Pancreas (tissue), 10 donors: ENCODE data around the gene PRSS36. TPM values are rescaled to one million over a fixed set of nuclear protein-coding genes. Genes with fewer than 3 reads are reported as not detected.
A peak's percentile ranks its signal among the peaks of the same experiment; 100 is the strongest.

Experiments
- ATAC-seq, 4 donors: fragments of 200-7000 bp; cut with Tn5 transposase; one replicate each; pipeline versions ENCODE4 v1.8.0 to v1.9.1; 2020; ENCODE audit warnings: mild to moderate bottlenecking in 4 of 4, moderate library complexity in 4 of 4
- DNase-seq, 6 donors: peaks; one replicate each; pipeline ENCODE4 v3.0.0-alpha.2; 2020
- FAIRE-seq: peaks from 2 replicates; lab custom pipeline; 2012; peaks lifted over from hg19 to GRCh38; lab: Jason Lieb, UNC
- H3K27ac ChIP-seq, 4 donors: fragments of 200-600 bp; sonication (generic); 1 replicate in 3 of 4; 2 replicates in 1 of 4; pipeline versions ENCODE4 v1.5.0 to v1.8.0; 2020
- H3K27me3 ChIP-seq, 4 donors: fragments of 200-600 bp; one replicate each; pipeline ENCODE4 v1.8.0; 2021
- H3K36me3 ChIP-seq, 3 donors: fragments of 200-600 bp; sonication (generic) in 1 of 3; one replicate each; pipeline versions ENCODE4 v1.5.0 to v1.8.0; 2020 to 2021
- H3K4me1 ChIP-seq, 3 donors: fragments of 200-600 bp; one replicate each; pipeline ENCODE4 v1.8.0; 2021
- H3K4me3 ChIP-seq, 4 donors: fragments of 200-600 bp; sonication (generic) in 2 of 4; one replicate each; pipeline versions ENCODE4 v1.5.0 to v1.8.0; 2020 to 2021
- H3K9me3 ChIP-seq, 4 donors: fragments of 200-600 bp; one replicate each; pipeline ENCODE4 v1.8.0; 2021
- CTCF ChIP-seq, 4 donors: fragments of 200-600 bp; sonication (generic) in 3 of 4; IDR thresholded peaks; one replicate each; pipeline versions ENCODE4 v1.5.0 to v1.8.0; 2021; ENCODE audit warnings: antibody characterized with exemption in 4 of 4
- WGBS, 2 donors: extraction: QIAGEN DNeasy Blood & Tissue Kit; methylation state at CpG; one replicate each; pipeline ENCODE4 v1.1.7; 2013; 5-methylcytosine and 5-hydroxymethylcytosine counted together
- intact Hi-C, 3 donors: fragments of 100-400 bp; cut with DNase I; formaldehyde crosslinking; loops; one replicate each; pipeline versions ENCODE4 v1.11.1 to v1.14.2; 2022
- polyA plus RNA-seq, 2 donors: library from polyadenylated mRNA; stranded (reverse); fragments of 200-250 nt; gene quantifications; one replicate each; pipeline ENCODE4 v1.2.3, GENCODE V29; 2013
- total RNA-seq, 6 donors: library from RNA; stranded (reverse); fragmentation: NEBNext Ultra II Directional in 4 of 6; extraction: Animal tissue kit (Norgen Biotek cat#: 25700) in 4 of 6; gene quantifications; one replicate each; pipeline versions ENCODE4 v1.2.1 to v1.2.4, GENCODE V29; 2021 to 2023
- donor health status: healthy with polysubstance abuse.
- donor health status: DM: no; HTN: no; CAD: no; lungs with moderate emphysema.
- donor health status: DM: no; HTN: no; CAD: no.
- donor health status: control.
- donor health status: control.
- donor health status: Bipolar disorder and iron deficiency.
- donor health status: DM: yes; HTN: yes; CAD: no.
- donor health status: DM: no; HTN: no; CAD: no.
- donor health status: DM: no; HTN: no; CAD: no.
- donor health status: DM: yes; HTN: yes; CAD: no.

Gene PRSS36
- total and polyA plus RNA-seq, 8 donors, result 0.14 to 3.1 (median 1.1) TPM

GRCh38 chr16:31136287-31136662, 13.6 kb downstream of the PRSS36 start:
- 73 to 76% methylated on average over 6 of the region's 6 CpGs for WGBS, 2 donors
- peaks cover 24 to 49% (median 42%) of the 10 kb centered on the region in 3 donors for H3K4me1 ChIP-seq
- TF ChIP-seq CTCF (IDR thresholded peaks at IDR 0.05), result no peak
- no peaks in the 10 kb centered on the region for H3K9me3 ChIP-seq
- FAIRE-seq, result no peak
- DNase-seq, result peak in 1 of 6 donors; percentile 33
- intact Hi-C loops, result no loop called here
- no peaks in the 10 kb centered on the region for H3K27me3 ChIP-seq
- no peak overlapping the region for H3K4me3 ChIP-seq
- ATAC-seq, result no peak
- H3K27ac ChIP-seq, result peak overlapping the region in 1 of 4 donors; percentile 94
- peaks cover 0 to 11% (median 6%) of the 10 kb centered on the region in 3 donors for H3K36me3 ChIP-seq

- DNase-seq (peak; percentile 93 to 98 (median 94)), ATAC-seq (peak; percentile 61 to 75 (median 74)), FAIRE-seq (no peak)
- peaks cover 23 to 49% (median 41%) of the 10 kb centered on the region in 3 donors for H3K4me1 ChIP-seq
- H3K36me3 ChIP-seq, result peaks cover 0 to 11% (median 6%) of the 10 kb centered on the region in 3 donors
- intact Hi-C loops, result no loop called here
- TF ChIP-seq CTCF (IDR thresholded peaks at IDR 0.05), result no peak
- H3K27me3 ChIP-seq, result no peaks in the 10 kb centered on the region
- peak within 1 kb of the TSS; percentile 89 to 98 (median 94) for H3K27ac ChIP-seq
- 12 to 20% methylated on average over 22 of the region's 22 CpGs for WGBS, 2 donors
- peak within 1 kb of the TSS; percentile 56 to 87 (median 72) for H3K4me3 ChIP-seq
- H3K9me3 ChIP-seq, result no peaks in the 10 kb centered on the region
Measured at GRCh38 chr16:31135535-31136286, 14.2 kb downstream of the PRSS36 start, which contains the start of gene PRSS8. Gene PRSS8 (minus strand): TSS chr16:31135727. CDS start chr16:31135498, 229 bp downstream.

- no peak for FAIRE-seq
- ATAC-seq, result peak; percentile 47 to 55 (median 49)
- Histone ChIP-seq H3K4me3 (peak overlapping the region; percentile 56 to 87 (median 72)), H3K27ac (peak overlapping the region; percentile 89 to 98 (median 94)), H3K27me3 (no peaks in the 10 kb centered on the region), H3K4me1 (peaks cover 30 to 53% (median 49%) of the 10 kb centered on the region in 3 donors), H3K9me3 (no peaks in the 10 kb centered on the region), H3K36me3 (peaks cover 0 to 11% (median 6%) of the 10 kb centered on the region in 3 donors)
- peak in 5 of 6 donors; percentile 74 to 87 (median 79) for DNase-seq
- TF ChIP-seq CTCF (IDR thresholded peaks at IDR 0.05), result peak in 1 of 4 donors; percentile 15
- WGBS, 2 donors, result 6 to 9% methylated on average over 16 to 18 of the region's 18 CpGs
- intact Hi-C loops, result no loop called here
Measured at GRCh38 chr16:31134625-31135534, 15.0 kb downstream of the PRSS36 start.

- Histone ChIP-seq H3K36me3 (peaks cover 0 to 11% (median 6%) of the 10 kb centered on the region in 3 donors), H3K27ac (peak overlapping the region; percentile 89 to 98 (median 94)), H3K4me1 (peaks cover 38 to 57% (median 57%) of the 10 kb centered on the region in 3 donors), H3K9me3 (no peaks in the 10 kb centered on the region), H3K4me3 (peak overlapping the region; percentile 56 to 87 (median 72)), H3K27me3 (no peaks in the 10 kb centered on the region)
- 11 to 15% methylated on average over 5 of the region's 5 CpGs for WGBS, 2 donors
- intact Hi-C loops, result no loop called here
- no peak for FAIRE-seq
- peak in 3 of 6 donors; percentile 41 to 59 (median 56) for DNase-seq
- no peak for TF ChIP-seq CTCF (IDR thresholded peaks at IDR 0.05)
- ATAC-seq, result no peak
Measured at GRCh38 chr16:31134091-31134571, 15.7 kb downstream of the PRSS36 start.
